GM12801 (cell line): Measurements from ENCODE around the gene RNF215.

Experiments
- TF ChIP-seq, protein P1 (sequence below): IDR thresholded peaks from one replicate; pipeline ENCODE4 v1.5.1; 2011; ENCODE audit warnings: control low read depth; ENCODE audit not compliant: insufficient read length; ENCODE audit errors: extremely low read depth

Gene RNF215

DNA sequence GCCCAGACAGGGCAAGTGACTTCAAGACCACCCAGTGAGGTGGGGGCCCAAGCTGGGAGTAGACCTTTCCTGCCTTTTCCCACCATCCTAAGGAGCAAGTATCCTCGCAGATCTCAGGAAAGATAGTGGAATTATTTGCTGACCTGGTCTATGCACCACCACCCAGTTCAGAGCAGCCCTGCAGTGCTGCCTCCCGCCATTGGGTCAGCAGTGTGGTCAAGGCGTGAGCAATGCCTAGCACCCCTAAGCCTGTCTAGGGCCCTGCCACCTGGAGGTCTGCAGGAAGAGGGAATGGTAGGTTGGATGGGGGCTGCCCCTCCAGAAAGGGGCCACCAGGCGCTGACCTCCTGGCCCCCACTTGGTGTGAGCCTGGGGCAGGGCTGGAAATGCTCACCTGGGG is 44.9 kb upstream of the RNF215 start:
- TF ChIP-seq, protein P1, sequence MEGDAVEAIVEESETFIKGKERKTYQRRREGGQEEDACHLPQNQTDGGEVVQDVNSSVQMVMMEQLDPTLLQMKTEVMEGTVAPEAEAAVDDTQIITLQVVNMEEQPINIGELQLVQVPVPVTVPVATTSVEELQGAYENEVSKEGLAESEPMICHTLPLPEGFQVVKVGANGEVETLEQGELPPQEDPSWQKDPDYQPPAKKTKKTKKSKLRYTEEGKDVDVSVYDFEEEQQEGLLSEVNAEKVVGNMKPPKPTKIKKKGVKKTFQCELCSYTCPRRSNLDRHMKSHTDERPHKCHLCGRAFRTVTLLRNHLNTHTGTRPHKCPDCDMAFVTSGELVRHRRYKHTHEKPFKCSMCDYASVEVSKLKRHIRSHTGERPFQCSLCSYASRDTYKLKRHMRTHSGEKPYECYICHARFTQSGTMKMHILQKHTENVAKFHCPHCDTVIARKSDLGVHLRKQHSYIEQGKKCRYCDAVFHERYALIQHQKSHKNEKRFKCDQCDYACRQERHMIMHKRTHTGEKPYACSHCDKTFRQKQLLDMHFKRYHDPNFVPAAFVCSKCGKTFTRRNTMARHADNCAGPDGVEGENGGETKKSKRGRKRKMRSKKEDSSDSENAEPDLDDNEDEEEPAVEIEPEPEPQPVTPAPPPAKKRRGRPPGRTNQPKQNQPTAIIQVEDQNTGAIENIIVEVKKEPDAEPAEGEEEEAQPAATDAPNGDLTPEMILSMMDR = no peak

DNA sequence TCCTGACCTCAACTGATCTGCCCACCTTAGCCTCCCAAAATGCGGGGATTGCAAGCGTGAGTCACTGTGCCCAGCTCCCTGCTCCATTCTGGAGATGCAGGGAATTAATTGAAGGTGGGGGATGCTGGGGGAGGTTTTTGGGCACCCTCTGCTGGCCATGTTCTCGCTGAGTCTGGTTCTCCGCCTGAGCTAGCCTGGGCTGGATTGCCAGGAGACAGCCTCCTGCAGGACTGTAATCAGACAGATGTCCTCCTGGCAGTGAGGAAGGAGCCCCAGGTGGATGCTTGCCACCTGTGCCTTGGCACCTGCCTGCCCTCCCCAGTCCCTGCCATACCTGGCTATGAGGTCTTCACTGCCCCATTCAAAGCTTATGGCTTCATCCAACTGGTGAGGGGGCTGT is 43.7 kb upstream of the RNF215 start:
- TF ChIP-seq, protein P1 = no peak

DNA sequence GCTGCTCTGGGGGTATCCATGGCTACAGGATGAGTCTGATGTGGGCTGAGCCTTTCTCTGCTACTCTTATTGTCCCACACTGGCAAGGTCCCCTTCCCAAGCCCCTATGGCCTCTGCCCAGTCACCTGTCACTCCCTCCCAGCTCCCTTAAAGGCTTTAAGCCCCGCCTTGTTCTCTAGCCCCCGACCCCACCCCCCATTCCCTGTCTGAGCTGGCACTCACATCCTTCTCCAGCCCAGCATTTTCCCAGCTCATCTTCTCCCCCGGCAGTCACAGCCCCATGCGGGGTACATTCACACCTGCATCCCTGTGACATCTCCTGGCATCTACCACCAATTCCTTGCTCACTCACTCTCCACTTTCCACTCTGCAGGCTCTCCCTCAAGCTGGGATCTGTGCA is 42.7 kb upstream of the RNF215 start:
- TF ChIP-seq, protein P1 = no peak

DNA sequence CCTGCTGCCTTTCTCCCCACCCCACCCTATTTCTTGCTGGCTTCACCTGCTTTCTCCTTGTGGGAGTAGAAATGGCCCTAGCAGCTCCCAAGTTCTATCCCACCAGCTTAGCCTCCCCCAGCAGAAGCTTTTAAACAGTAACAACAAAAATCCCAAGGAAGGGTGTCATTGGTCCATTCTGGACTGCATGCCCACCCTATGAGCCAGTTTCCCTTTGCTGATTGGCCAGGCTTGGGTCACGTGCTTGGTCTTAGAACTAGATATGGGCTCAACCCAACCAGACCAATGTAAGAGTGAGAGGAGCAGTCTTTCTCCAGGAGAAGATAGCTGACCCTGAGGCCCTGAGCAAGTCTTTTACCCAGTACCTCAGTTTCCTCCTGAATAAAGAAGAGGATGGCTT is 40.7 kb upstream of the RNF215 start:
- TF ChIP-seq, protein P1 = no peak

DNA sequence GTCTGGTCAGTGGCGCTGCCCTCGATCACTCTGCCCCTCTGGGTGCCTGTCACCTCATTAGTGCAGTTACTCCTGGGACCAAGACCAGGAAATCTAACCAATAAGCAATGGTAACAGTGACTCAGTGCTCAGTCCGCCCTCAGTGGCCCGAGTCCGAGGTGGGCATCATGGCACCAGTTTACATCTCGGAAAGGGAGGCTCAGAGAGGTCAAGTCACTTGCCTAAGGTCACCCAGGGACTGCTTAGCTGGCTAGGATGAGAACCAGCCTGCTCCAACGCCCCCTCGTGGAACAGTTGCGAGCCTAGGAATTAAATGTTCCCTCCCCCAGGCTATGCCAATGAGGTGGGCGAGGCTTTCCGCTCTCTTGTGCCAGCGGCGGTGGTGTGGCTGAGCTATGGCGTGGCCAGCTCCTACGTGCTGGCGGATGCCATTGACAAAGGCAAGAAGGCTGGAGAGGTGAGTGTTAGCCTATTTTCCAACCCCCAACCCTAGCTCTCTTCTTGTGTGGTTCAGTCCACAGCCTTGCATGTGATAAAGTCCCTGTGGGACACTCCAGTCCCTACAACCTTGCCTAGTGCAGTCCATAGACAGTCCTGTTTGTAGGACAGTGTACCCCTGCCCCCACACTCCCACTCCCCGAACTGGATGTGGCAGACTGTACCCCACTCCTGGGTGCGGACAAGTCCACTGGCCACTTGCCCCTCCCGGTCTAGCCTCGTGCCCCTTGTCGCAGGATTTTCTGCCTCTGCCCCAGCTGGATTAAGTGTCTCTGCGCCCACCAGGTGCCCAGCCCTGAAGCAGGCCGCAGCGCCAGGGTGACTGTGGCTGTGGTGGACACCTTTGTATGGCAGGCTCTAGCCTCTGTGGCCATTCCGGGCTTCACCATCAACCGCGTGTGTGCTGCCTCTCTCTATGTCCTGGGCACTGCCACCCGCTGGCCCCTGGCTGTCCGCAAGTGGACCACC is 39.5 kb upstream of the RNF215 start:
- TF ChIP-seq, protein P1 = no peak

DNA sequence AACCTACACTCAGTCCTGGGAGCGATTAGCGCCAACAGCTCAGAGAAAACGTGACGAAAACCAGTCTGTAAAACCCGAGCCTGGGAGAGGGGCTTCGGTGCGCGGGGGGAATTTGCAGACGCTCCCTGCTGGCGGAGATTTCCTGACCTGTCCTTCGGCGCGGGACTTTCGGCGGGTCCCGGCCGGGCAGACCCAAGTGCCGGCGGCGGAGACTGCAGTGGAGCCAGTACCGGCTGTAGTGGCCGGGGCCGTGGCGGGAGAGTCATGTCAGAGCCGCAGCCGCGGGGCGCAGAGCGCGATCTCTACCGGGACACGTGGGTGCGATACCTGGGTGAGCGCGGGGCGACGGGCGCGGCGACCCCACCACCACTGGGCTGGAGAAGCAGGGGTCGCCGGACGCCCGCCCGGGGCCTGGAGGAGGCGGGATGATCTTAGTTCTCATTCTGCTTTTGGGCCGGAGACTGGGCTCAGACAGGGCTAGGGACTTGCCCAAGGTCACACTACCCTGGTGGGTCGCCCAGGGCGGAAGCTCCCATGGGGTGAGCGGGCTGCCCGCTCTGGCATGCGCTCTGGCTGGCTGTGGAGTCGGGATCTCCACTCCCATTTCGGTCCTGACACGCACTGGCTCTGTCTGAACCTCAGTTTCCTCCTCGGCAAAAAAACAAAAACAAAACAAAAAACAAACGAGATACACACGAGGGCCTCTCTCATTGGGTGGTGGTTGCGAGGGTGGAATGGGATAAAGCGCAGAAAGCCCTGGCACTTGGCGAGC is 38.6 kb upstream of the RNF215 start, which contains the start of gene MTFP1:
Gene MTFP1, plus strand, starts transcription at position 153 of the 772 bp plus-strand sequence. Its CDS starts 112 bp downstream, at position 265.
- TF ChIP-seq, protein P1 = no peak

DNA sequence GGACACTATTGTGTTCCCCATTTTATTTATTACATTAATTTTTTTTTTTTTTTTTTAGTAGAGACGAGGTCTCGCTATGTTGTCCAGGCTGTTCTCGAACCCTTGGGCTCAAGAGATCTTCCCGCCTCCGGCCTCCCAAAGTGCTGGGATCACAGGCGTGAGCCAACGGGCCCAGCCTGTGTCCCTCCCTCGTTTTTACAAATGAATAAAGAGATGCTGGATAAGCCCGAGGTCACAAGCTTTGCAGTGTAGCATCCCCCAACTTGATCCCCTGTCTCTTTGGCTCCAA is 38.1 kb upstream of the RNF215 start:
- TF ChIP-seq, protein P1 = no peak
